ENCODE data around the gene PRKCE. TPM values are rescaled to one million over a fixed set of nuclear protein-coding genes. Genes with fewer than 3 reads are reported as not detected.

The PRKCE gene
- total and polyA plus RNA-seq, 2 of the 8 experiments (the other 6 are each of a cell fraction or from before 2014, with no cell fraction given): 0.54 to 2.1 TPM

- no peak overlapping the region for H4K91ac ChIP-seq (replicated peaks; ENCODE audit: insufficient read length, low read length)
- no peaks in the 10 kb centered on the region for H3K4me1 ChIP-seq (replicated peaks in 1 of 4; ENCODE audit: control insufficient read depth in 3 of 4, insufficient read depth in 4 of 4, low read length in 3 of 4)
- FAIRE-seq (no peak), DNase-seq (ENCODE audit: low read depth in 1 of 2, low spot score in 2 of 2) (no peak)
- H3K4ac ChIP-seq (replicated peaks; ENCODE audit: insufficient read length, low read depth, low read length): no peak overlapping the region
- H3K36me3 ChIP-seq (ENCODE audit: control insufficient read depth in 2 of 4, insufficient read depth in 4 of 4, low read length in 3 of 4): no peaks in the 10 kb centered on the region
- H3K9me3 ChIP-seq (ENCODE audit: insufficient read depth in 2 of 2, low read depth in 1 of 2, low read length in 1 of 2): no peaks in the 10 kb centered on the region
- H2BK20ac ChIP-seq (ENCODE audit: low read length): no peak overlapping the region
- H3K27ac ChIP-seq (ENCODE audit: low read depth, low read length): no peak overlapping the region
- no peak overlapping the region for H2BK120ac ChIP-seq (replicated peaks; ENCODE audit: low read depth, low read length)
- H3K23ac ChIP-seq (ENCODE audit: insufficient read length): no peak overlapping the region
- no peaks in the 10 kb centered on the region for H4K20me1 ChIP-seq (replicated peaks in 1 of 2; ENCODE audit: control insufficient read depth in 1 of 2, insufficient read depth in 2 of 2, low read length in 2 of 2)
- no peak overlapping the region for H2BK12ac ChIP-seq (ENCODE audit: low read depth, low read length)
- H2BK15ac ChIP-seq (ENCODE audit: low read length): no peak overlapping the region
- no peak overlapping the region for H3K4me3 ChIP-seq (ENCODE audit: extremely low read depth in 1 of 4, insufficient read depth in 2 of 4, low read depth in 3 of 4, low read length in 4 of 4)
- ChIA-PET CTCF (ENCODE audit: partially characterized antibody) (interaction anchor here (0.6 to 1.9 kb wide), 5 partner anchors 9 to 31 kb away, joined by 3 to 5 read pairs (median 4); no protein-coding TSS in a partner anchor), POLR2A (ENCODE audit: partially characterized antibody) (no interaction called here)
- no peak overlapping the region for H3K14ac ChIP-seq (ENCODE audit: insufficient read length)
- H3K23me2 ChIP-seq (ENCODE audit: low read depth, low read length): no peaks in the 10 kb centered on the region
- no peaks in the 10 kb centered on the region for H3K79me1 ChIP-seq (ENCODE audit: low read depth, low read length)
- H4K5ac ChIP-seq (ENCODE audit: insufficient read length, low read depth, low read length): no peak overlapping the region
- H2AK5ac ChIP-seq (ENCODE audit: low read depth, low read length): no peak overlapping the region
- H3K56ac ChIP-seq (replicated peaks; ENCODE audit: insufficient read length, low read depth, low read length): no peak overlapping the region
- no peaks in the 10 kb centered on the region for H3K79me2 ChIP-seq (ENCODE audit: control insufficient read depth in 1 of 2, insufficient read depth in 2 of 2, low read length in 2 of 2)
- H3K18ac ChIP-seq (ENCODE audit: extremely low read depth, low read length): no peak overlapping the region
- no peak overlapping the region for H2AFZ ChIP-seq (ENCODE audit: low read length)
- no peak overlapping the region for H2BK5ac ChIP-seq (ENCODE audit: low read depth, low read length)
- 92% methylated on average over 2 of the region's 2 CpGs; no CpG with 5 or more reads in 1 of the 2 experiments for WGBS, 2 experiments (ENCODE audit: extremely low coverage in 1 of 2, insufficient coverage in 1 of 2, insufficient read length in 1 of 2, insufficient replicate concordance in 2 of 2, low coverage in 1 of 2, low lambda C conversion rate in 2 of 2, missing lambda C conversion rate in 1 of 2)
- H3K9ac ChIP-seq (replicated peaks in 1 of 4; ENCODE audit: extremely low read depth in 1 of 4, low read depth in 3 of 4, low read length in 3 of 4): no peak overlapping the region
- H3K27me3 ChIP-seq (replicated peaks in 1 of 4; ENCODE audit: control insufficient read depth in 3 of 4, extremely low read depth in 1 of 4, insufficient read depth in 3 of 4, low read length in 3 of 4): no peaks in the 10 kb centered on the region
- H4K8ac ChIP-seq (ENCODE audit: extremely low read depth, insufficient read depth, low read length): no peak overlapping the region
- no peak overlapping the region for H3K4me2 ChIP-seq (ENCODE audit: insufficient read depth in 1 of 2, low read depth in 2 of 2, low read length in 2 of 2)
- TF ChIP-seq POLR2A (IDR thresholded peaks at IDR 0.05; ENCODE audit: control extremely low read depth in 1 of 2, low read depth in 2 of 2, low read length in 2 of 2) (no peak), SP2 (IDR thresholded peaks at IDR 0.05; ENCODE audit: low read length) (no peak), GTF2F1 (IDR thresholded peaks at IDR 0.05; ENCODE audit: borderline replicate concordance, low read depth, low read length) (no peak), BACH1 (IDR thresholded peaks at IDR 0.05; ENCODE audit: low read length) (no peak), SAP30 (IDR thresholded peaks at IDR 0.05; ENCODE audit: insufficient read depth, insufficient replicate concordance, low read length) (no peak), TAF7 (optimal IDR thresholded peaks at IDR 0.05; ENCODE audit: borderline replicate concordance, low read depth, low read length) (no peak), TCF12 (IDR thresholded peaks at IDR 0.05; ENCODE audit: low read depth, low read length) (no peak), EP300 (IDR thresholded peaks at IDR 0.05; ENCODE audit: borderline replicate concordance in 1 of 2, low read depth in 2 of 2, low read length in 2 of 2) (no peak), USF2 (IDR thresholded peaks at IDR 0.05; ENCODE audit: low read length) (no peak), CTCF (IDR thresholded peaks at IDR 0.05; ENCODE audit: control extremely low read depth in 1 of 3, insufficient read depth in 1 of 3, low read depth in 1 of 3, low read length in 3 of 3) (no peak)
Observed at GRCh38 chr2:46041434-46041833, 390.0 kb downstream of the PRKCE start.
